Central memory CD8-positive, alpha-beta T cell (primary cell): Measurements from ENCODE around the gene PANX2.
"Not testable (repeated sequence)": the region's sequence is repeated elsewhere in the genome, so short reads cannot be mapped to it uniquely, and the experiment has no call there.

ENCODE experiments used
- ATAC-seq: fragments of 150-1000 bp; cut with Tn5 transposase; replicated peaks from 2 replicates; pipeline ENCODE4 v1.10.0; 2022; ENCODE audit warnings: mild to moderate bottlenecking, moderate FRiP score, moderate number of reproducible peaks; ENCODE audit not compliant: poor library complexity, severe bottlenecking; ENCODE audit errors: extremely low read depth
- DNase-seq, 2 donors: peaks; one replicate each; pipeline ENCODE4 v3.0.0; 2021; ENCODE audit warnings: low spot score in 2 of 2
- H3K27ac Mint-ChIP-seq: one replicate; pipeline ENCODE4 v1.8.0; 2022; ENCODE audit warnings: low read depth, mild to moderate bottlenecking, moderate library complexity, mixed read lengths
- H3K27me3 Mint-ChIP-seq: one replicate; pipeline ENCODE4 v1.8.0; 2022; ENCODE audit warnings: mixed read lengths
- H3K36me3 Mint-ChIP-seq: one replicate; pipeline ENCODE4 v1.8.0; 2022; ENCODE audit warnings: mild to moderate bottlenecking, moderate library complexity, mixed read lengths; ENCODE audit not compliant: insufficient read depth
- H3K4me1 Mint-ChIP-seq: one replicate; pipeline ENCODE4 v1.8.0; 2022; ENCODE audit warnings: mixed read lengths
- H3K4me3 Mint-ChIP-seq: one replicate; pipeline ENCODE4 v1.8.0; 2022; ENCODE audit warnings: mild to moderate bottlenecking, moderate library complexity, mixed read lengths
- H3K9me3 Mint-ChIP-seq: one replicate; pipeline ENCODE4 v1.8.0; 2022; ENCODE audit warnings: mixed read lengths

Gene PANX2, protein sequence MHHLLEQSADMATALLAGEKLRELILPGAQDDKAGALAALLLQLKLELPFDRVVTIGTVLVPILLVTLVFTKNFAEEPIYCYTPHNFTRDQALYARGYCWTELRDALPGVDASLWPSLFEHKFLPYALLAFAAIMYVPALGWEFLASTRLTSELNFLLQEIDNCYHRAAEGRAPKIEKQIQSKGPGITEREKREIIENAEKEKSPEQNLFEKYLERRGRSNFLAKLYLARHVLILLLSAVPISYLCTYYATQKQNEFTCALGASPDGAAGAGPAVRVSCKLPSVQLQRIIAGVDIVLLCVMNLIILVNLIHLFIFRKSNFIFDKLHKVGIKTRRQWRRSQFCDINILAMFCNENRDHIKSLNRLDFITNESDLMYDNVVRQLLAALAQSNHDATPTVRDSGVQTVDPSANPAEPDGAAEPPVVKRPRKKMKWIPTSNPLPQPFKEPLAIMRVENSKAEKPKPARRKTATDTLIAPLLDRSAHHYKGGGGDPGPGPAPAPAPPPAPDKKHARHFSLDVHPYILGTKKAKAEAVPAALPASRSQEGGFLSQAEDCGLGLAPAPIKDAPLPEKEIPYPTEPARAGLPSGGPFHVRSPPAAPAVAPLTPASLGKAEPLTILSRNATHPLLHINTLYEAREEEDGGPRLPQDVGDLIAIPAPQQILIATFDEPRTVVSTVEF

DNA sequence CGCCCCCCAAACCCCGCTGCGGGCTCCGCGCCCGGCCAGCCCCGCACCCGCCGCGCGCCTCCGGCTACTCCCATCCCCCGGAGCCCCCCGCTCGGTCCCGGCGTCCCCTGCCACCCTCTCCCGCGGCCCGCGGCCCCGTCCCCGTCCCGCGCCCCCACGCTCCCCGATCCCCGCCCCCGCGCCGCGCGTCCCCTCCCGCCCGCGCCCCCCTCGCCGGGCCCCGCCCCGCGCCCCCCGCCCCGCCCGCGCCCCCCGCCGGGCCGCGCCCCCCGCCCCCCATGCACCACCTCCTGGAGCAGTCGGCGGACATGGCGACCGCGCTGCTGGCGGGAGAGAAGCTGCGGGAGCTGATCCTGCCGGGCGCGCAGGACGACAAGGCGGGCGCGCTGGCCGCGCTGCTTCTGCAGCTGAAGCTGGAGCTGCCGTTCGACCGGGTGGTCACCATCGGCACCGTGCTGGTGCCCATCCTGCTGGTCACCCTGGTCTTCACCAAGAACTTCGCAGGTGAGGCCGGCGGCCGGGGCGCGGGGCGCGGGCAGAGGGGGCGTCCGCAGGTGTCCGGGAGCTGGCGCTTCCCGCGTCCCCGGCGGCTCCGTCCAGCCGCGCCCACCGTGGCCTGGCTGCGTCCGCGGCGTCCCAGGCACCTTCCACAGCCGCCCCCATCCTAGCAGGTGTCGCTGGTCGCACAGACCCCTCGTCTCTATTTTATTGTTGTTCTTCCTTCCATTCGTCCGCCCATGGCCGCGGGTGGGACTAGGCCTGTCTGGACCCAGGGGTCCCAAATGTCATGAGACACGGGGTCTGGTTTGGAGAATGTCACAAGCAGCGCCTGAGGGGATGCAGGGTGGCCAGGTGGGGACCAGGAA lies at the start of gene PANX2:
Gene PANX2, plus strand, starts transcription at position 279 of the 866 bp plus-strand sequence. Its CDS starts 0 bp downstream, at position 279.
- DNase-seq (no peak), ATAC-seq (no peak)
- H3K27me3 Mint-ChIP-seq = peaks cover 57% of the 10 kb centered on the region
- no peak within 1 kb of the TSS for H3K27ac Mint-ChIP-seq
- peak within 1 kb of the TSS; percentile 73 for H3K4me3 Mint-ChIP-seq
- peaks cover 4% of the 10 kb centered on the region for H3K36me3 Mint-ChIP-seq
- H3K9me3 Mint-ChIP-seq = no peaks in the 10 kb centered on the region
- peaks cover 7% of the 10 kb centered on the region for H3K4me1 Mint-ChIP-seq

DNA sequence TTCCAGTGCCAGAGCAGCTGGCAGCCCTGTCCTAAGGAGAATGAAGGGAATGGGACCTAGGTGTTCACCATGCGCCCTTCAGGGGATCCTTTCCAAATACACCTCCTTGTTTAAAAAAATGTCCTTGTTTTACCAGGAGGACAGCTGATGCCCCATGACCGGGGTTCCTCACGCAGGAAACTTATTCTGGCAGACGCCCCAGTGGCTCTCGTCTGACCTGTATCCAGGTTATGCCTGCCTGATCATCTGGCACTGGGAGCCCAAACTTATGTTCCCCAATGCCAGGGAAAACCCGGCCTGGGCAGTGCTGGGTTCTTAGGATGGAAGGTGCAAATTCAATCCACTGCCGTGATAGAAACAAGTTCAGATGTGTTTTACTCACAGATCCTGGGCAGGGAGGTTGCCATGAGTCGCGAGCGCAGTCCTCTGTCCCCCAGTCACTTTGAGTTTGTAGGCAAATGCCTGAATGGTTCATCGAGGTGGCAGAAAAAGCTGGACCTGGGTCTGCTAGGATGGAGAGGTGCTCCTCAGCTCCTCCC lies 49.3 kb upstream of the PANX2 start:
- H3K4me3 Mint-ChIP-seq = no peak overlapping the region
- H3K36me3 Mint-ChIP-seq = no peaks in the 10 kb centered on the region
- H3K9me3 Mint-ChIP-seq = peaks cover 8% of the 10 kb centered on the region
- H3K27me3 Mint-ChIP-seq = peaks cover 28% of the 10 kb centered on the region
- no peak overlapping the region for H3K27ac Mint-ChIP-seq
- ATAC-seq (no peak), DNase-seq (no peak)
- H3K4me1 Mint-ChIP-seq = no peaks in the 10 kb centered on the region

DNA sequence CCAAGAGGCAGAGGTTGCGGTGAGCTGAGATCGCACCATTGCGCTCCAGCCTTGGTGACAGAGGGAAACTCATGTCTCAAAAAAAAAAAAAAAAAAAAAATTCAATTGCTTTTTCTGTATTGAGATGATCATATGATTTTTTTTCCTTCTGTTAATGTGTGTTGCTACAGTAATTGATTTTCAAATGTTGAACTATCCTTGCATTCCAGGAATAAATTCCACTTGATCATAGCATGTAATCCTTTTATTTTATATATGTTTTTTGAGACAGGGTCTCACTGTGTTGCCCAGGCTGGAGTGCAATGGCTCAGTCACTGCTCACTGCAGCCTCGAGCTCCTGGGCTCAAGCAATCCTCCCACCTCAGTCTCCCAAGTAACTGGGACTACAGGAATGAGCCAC lies 47.4 kb upstream of the PANX2 start:
- DNase-seq = no peak

DNA sequence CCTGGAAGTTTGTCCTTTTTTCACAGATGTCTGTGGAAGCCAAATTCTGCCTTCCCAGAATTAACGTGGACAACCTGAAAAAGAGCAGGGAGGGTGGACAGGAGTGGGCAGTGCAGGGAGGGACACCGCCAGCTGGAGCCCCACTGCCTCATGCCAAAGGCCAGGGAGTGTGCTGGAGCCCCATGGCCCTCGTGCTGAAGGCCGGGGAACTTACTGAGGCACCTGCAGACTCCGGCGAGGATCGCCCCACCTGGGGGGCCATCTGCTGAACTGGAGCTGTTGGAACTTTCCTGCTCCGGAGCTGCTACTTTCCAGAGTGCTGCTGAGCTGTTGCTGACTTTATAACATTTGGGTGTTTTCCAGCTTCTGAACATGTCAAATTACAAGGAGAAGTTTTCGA lies 45.5 kb upstream of the PANX2 start:
- Mint-ChIP-seq H3K27me3 (peaks cover 26% of the 10 kb centered on the region), H3K36me3 (no peaks in the 10 kb centered on the region), H3K4me3 (no peak overlapping the region), H3K27ac (no peak overlapping the region), H3K4me1 (no peaks in the 10 kb centered on the region), H3K9me3 (peaks cover 8% of the 10 kb centered on the region)
- DNase-seq (no peak), ATAC-seq (no peak)

More for the DNA sequence above, 47.4 kb upstream of the PANX2 start:
- H3K4me1 Mint-ChIP-seq = no peaks in the 10 kb centered on the region
- peaks cover 8% of the 10 kb centered on the region for H3K9me3 Mint-ChIP-seq
- H3K27me3 Mint-ChIP-seq = peaks cover 24% of the 10 kb centered on the region
- H3K27ac Mint-ChIP-seq = no peak overlapping the region
- H3K4me3 Mint-ChIP-seq = no peak overlapping the region
- no peak for ATAC-seq
- H3K36me3 Mint-ChIP-seq = no peaks in the 10 kb centered on the region

DNA sequence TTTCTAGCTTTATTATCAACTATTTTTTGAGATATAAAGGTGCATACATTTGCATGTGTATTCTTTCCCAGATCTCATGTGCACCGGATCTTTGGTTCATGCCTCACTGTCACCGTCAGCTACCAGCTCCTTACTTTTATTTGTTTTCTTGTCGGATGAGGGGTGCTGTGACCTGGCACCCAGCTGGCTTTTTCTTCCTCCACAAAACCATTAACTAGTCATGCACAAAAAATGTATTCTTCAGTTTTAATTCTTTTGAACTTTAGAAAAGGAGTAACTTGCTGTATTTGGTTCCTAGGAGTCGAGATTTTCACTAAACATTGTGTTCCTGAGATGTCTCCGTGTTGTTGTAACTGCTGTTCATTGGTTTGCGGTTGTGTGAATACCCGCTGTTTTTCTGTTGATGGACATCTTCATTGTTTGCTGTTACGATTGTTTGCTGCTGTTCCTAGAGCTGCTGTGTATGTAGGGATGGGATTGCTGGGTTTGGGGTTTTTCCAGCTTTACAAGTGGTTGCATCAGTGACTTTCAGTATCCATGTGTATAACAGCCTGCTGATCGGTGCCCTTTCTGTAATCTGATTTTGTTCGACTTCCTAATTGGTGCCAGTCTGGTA lies 41.3 kb upstream of the PANX2 start:
- ATAC-seq (no peak), DNase-seq (no peak)
- H3K36me3 Mint-ChIP-seq = no peaks in the 10 kb centered on the region
- H3K27ac Mint-ChIP-seq = no peak overlapping the region
- H3K4me1 Mint-ChIP-seq = no peaks in the 10 kb centered on the region
- H3K4me3 Mint-ChIP-seq = no peak overlapping the region
- peaks cover 3% of the 10 kb centered on the region for H3K9me3 Mint-ChIP-seq
- H3K27me3 Mint-ChIP-seq = peaks cover 48% of the 10 kb centered on the region

DNA sequence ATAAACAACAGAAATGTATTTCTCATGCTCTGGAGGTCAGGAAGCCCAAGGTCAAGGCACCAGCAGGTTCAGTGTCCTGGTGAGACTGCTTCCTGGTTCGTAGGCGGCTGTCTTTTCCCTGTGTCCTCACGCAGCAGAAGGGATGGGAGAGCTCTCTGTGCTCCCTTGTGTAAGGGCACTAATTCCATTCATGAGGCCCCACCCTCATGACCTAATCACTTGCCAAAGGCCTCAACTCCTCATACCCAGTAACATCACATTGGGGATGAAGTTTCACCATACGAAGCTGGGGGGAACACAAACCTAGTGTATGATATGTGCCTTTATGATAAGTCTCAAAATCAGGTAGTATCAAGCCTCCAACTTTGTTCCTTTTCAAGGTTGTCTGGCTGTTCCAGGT lies 38.6 kb upstream of the PANX2 start:
- no peak for ATAC-seq
- H3K9me3 Mint-ChIP-seq = no peaks in the 10 kb centered on the region
- H3K27me3 Mint-ChIP-seq = peaks cover 69% of the 10 kb centered on the region
- no peak for DNase-seq
- no peaks in the 10 kb centered on the region for H3K36me3 Mint-ChIP-seq
- no peak overlapping the region for H3K27ac Mint-ChIP-seq
- H3K4me3 Mint-ChIP-seq = no peak overlapping the region
- H3K4me1 Mint-ChIP-seq = no peaks in the 10 kb centered on the region

DNA sequence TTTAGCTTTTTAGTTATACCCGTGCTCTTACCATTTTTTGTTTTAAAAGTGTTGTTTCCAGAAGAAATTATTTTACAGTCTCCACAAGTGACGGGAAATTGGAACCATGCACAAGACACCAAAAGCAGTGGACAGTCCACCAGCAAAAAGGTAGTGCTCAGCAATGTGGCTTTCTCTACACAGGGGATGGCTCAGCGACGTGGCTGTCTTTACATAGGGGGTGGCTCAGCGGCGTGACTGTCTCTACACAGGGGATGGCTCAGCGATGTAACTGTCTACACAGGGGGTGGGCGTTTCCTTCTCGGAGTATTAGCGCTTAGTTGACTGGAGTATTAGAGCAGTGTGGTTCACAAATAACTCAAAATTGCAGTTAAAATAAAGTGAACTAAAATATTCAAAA lies 36.0 kb upstream of the PANX2 start:
- Mint-ChIP-seq H3K27ac (no peak overlapping the region), H3K9me3 (no peaks in the 10 kb centered on the region), H3K4me1 (no peaks in the 10 kb centered on the region), H3K27me3 (peaks cover 76% of the 10 kb centered on the region), H3K36me3 (no peaks in the 10 kb centered on the region), H3K4me3 (no peak overlapping the region)
- ATAC-seq = no peak
- no peak for DNase-seq

DNA sequence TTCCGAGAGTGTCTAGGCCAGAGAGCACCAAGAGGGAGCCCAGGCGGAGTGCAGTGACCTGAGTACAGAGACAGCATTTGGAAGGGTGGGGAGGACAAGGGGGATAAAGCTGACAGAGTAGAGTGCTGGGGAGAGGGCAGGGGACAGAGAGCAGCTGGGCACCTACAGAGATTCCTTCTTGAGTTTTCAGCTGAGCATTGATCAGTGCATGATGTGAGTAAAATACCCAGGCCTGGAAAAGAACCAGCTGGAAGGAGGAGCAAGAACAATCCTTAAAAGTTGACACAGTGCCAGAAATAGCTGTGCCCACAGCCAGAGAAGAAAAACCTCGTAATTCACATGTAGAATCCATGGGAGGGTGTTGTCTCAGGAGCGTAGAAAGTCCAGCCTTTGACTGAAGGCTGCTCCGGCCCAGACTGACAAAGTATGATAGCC lies 33.9 kb upstream of the PANX2 start:
- H3K4me3 Mint-ChIP-seq = no peak overlapping the region
- DNase-seq = no peak
- no peaks in the 10 kb centered on the region for H3K36me3 Mint-ChIP-seq
- H3K9me3 Mint-ChIP-seq = no peaks in the 10 kb centered on the region
- peaks cover 70% of the 10 kb centered on the region for H3K27me3 Mint-ChIP-seq
- no peaks in the 10 kb centered on the region for H3K4me1 Mint-ChIP-seq
- H3K27ac Mint-ChIP-seq = no peak overlapping the region
- no peak for ATAC-seq

DNA sequence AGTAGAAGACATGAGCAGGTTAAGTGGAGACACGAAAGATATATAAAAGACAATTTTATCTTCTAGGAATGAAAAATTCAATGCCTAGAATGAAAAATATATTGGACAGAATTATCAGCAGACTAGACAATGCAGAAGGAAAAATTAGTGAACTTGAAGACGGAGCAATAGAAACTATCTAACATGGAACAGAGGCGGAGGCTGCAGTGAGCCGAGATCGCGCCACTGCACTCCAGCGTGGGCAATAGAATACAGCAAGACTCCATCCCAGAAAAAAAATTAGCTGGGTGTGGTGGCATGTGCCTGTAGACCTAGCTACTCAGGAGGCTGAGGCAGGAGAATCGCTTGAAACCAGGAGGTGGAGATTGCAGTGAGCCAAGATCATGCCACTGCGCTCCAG lies 33.3 kb upstream of the PANX2 start:
- H3K4me1 Mint-ChIP-seq, H3K9me3 Mint-ChIP-seq, H3K4me3 Mint-ChIP-seq, H3K27ac Mint-ChIP-seq, H3K36me3 Mint-ChIP-seq, DNase-seq, ATAC-seq: not testable (repeated sequence)
- H3K27me3 Mint-ChIP-seq = peaks cover 71% of the 10 kb centered on the region

DNA sequence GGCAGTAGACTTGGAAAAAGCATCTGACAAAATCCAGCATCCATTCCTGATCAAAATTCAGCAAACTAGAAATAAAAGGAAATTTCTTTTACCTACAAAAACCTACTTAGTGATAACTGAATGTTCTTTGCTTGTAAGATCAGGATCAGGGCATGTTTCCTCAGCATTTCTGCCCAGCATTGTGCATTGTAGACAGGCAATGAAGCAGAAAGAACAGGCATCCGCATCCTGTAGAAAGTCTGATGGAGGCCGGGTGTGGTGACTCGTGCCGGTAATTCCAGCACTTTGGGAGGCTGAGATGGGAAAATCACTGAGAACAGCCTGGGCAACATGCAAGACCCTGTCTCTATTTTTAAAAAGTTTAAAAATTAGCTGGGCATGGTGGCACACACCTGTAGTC lies 32.5 kb upstream of the PANX2 start:
- Mint-ChIP-seq H3K27ac (no peak overlapping the region), H3K4me3 (no peak overlapping the region), H3K36me3 (no peaks in the 10 kb centered on the region), H3K9me3 (no peaks in the 10 kb centered on the region), H3K4me1 (no peaks in the 10 kb centered on the region), H3K27me3 (peaks cover 73% of the 10 kb centered on the region)
- ATAC-seq (no peak), DNase-seq (no peak)

DNA sequence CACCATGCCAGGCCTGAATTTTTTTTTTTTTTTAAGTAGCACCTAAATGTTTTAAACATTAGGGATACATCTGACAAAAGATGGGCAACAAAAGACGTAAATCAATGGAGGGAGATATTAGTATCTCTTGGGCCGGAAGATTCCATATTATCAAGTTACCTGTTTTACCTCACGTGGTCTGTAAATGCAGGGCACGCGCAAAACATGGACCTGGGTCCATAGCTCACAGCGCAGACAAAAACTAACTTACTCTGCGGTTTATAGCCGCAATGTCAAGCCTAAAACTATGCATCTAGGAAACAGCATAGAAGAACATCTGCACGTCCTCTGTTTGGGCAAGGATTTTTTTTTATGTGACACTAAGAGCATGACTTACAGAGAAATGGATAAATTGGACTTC lies 31.5 kb upstream of the PANX2 start:
- ATAC-seq (no peak), DNase-seq (no peak)
- Mint-ChIP-seq H3K27me3 (peaks cover 70% of the 10 kb centered on the region), H3K4me1 (no peaks in the 10 kb centered on the region), H3K27ac (no peak overlapping the region), H3K9me3 (no peaks in the 10 kb centered on the region), H3K4me3 (no peak overlapping the region), H3K36me3 (no peaks in the 10 kb centered on the region)

DNA sequence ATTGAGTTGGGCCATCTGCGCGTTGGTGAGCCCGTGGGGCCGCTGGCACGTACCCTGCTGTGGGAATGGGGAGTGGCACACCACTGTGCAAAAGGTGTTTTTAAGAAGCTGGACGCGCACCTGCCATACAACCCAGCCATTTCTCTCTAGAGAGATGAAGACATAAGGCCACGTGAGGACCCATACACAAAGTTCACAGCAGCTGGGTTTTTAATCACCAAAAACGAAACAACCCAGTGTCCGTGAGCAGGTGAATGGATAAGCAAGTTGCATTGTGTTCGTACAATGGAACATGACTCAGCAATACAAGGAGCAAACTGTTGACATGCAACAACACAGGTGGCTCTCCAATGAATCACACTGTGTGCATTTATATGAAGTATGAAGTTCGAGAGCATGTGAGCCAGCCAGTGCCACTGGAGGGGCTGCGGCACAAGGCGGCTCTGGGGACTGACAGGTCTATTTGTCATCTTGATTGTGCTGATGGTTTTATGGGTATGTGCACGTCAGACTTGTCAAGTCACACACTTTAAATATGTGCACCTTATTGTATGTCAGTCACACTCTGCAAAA lies 30.6 kb upstream of the PANX2 start:
- H3K4me1 Mint-ChIP-seq = no peaks in the 10 kb centered on the region
- H3K27ac Mint-ChIP-seq = no peak overlapping the region
- DNase-seq (no peak), ATAC-seq (no peak)
- no peaks in the 10 kb centered on the region for H3K36me3 Mint-ChIP-seq
- peaks cover 62% of the 10 kb centered on the region for H3K27me3 Mint-ChIP-seq
- H3K9me3 Mint-ChIP-seq = no peaks in the 10 kb centered on the region
- H3K4me3 Mint-ChIP-seq = no peak overlapping the region
